ENCODE data around the gene PVR. TPM values are rescaled to one million over a fixed set of nuclear protein-coding genes. Genes with fewer than 3 reads are reported as not detected.

PVR gene
- polyA plus RNA-seq, 1 donor from 2014 or later = 19.1 TPM

Other genes starting within 250 kb of the PVR start
- 45.5 and 47.1 TPM in 2 replicates for gene ZNF285, start 242.3 kb upstream of the PVR start, polyA plus RNA-seq
- 3.8 and 9.2 TPM in 2 replicates for gene ZNF229, start 195.4 kb upstream of the PVR start, polyA plus RNA-seq
- gene ZNF180, start 143.4 kb upstream of the PVR start, polyA plus RNA-seq = 17.1 and 20.4 TPM in 2 replicates
- gene CEACAM20, start 114.2 kb upstream of the PVR start, polyA plus RNA-seq = not detected in 2 replicates
- not detected in 2 replicates for gene IGSF23, start 30.3 kb upstream of the PVR start, polyA plus RNA-seq
- gene CEACAM19, start 27.6 kb downstream of the PVR start, polyA plus RNA-seq = 1.8 and 1.9 TPM in 2 replicates
- not detected in 2 replicates for gene CEACAM16, start 55.2 kb downstream of the PVR start, polyA plus RNA-seq
- 0.48 and 1.6 TPM in 2 replicates for gene BCL3, start 104.8 kb downstream of the PVR start, polyA plus RNA-seq
- not detected in 2 replicates for gene CBLC, start 134.0 kb downstream of the PVR start, polyA plus RNA-seq
- 0.54 and 0.68 TPM in 2 replicates for gene BCAM, start 165.2 kb downstream of the PVR start, polyA plus RNA-seq
- gene NECTIN2, start 202.4 kb downstream of the PVR start, polyA plus RNA-seq = 33.2 and 43.5 TPM in 2 replicates
- 48.4 and 59.2 TPM in 2 replicates for gene TOMM40, start 247.3 kb downstream of the PVR start, polyA plus RNA-seq

All from neural cell (in vitro differentiated cells).